HG02840 (cell line): ENCODE data around the gene EXOC3L4.

ENCODE experiments used
- ATAC-seq: cut with Tn5 transposase; IDR thresholded peaks from one replicate; pipeline ENCODE4 v1.9.1; 2021; ENCODE audit warnings: mild to moderate bottlenecking, moderate library complexity, moderate number of reproducible peaks; ENCODE audit not compliant: unreplicated experiment, low FRiP score

EXOC3L4 gene

GRCh38 chr14:103089386-103090335, 4.9 kb upstream of the EXOC3L4 start:
- ATAC-seq: no peak

DNA sequence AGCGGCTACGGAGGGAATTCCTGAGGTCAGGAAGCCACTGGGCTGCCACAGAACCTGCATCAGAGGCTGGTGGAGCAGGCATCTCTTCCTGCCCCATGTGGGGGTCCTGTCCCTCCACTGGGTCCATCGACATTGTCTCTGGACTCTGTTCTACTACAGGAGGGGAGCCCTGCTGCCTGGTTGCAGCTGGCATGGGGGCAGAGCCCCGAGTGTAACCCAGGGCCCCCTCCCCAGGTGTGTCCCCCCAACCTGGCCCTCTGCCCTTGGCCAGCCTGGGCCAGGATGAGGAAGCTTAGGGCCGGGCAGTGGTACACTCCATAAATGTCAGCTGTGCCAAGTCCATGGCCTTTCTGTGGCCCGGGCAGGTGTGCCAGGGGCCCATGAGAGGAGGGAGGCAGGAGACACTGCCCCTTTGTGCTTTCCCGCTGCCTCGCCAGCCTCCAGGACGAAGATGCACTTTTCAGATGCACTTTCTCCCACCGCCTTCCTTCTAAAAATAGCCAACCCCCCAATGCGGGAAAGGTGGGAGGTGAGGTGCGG, 4.0 kb upstream of the EXOC3L4 start:
- no peak for ATAC-seq

DNA sequence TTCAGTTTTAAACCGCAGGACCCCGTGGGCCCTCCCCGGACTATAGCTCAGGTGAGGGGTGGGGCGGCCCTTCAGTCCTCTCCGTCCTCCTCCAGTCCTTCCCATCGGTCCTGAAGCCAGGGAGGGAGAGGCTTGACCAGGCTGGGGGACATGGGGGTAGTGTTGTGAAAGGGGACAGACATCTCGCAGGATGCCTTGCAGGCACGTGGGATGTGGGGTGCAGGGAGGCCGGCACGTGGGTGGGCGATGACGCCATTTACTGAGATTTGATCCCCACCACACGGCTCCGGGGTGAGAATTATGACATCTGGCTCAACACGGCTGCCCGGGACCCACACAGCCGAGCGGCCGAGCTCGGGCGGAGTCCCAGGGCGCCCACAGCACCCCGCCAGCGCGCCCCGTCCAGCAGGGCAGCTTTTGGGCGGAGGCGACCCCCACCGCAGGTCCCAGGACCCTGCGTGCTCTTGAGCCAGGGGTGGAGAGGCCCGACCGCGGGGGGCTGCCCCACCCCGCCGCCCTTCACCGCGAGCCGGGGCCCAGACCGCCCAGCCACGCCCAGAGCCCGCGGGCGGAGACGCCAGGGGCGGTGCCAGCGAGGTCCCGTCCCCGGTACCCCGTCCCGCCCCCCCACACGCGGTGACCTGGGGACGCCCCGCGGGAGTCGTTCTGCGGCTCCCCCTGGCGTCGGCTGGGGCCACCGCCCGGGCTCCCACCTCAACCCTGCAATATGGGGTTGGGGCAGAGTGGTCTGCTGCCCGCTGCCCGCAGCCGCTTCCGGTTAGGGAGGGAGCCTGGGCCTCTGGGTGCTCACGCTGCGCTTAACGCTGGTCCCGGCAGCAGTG, 3.3 kb upstream of the EXOC3L4 start:
- no peak for ATAC-seq

DNA sequence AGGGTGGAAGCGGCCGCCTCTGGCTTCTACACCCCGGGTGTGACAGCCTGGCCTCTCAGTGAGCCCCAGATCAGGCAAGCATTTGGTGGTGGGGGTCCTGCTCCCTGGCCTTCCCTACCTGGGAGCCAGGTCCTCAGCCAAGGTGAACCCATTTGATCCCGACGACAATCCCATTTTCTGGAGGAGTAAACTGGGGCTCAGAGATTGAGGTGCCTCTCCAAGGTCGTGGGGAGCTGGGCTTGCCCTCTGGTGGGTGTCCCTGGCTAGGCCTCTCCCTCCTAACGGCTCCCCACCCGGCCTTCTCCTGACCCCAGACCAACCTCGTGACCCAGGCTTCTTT, 2.7 kb upstream of the EXOC3L4 start:
- ATAC-seq: no peak

GRCh38 chr14:103093856-103094405, 594 bp upstream of the EXOC3L4 start:
- no peak for ATAC-seq

DNA sequence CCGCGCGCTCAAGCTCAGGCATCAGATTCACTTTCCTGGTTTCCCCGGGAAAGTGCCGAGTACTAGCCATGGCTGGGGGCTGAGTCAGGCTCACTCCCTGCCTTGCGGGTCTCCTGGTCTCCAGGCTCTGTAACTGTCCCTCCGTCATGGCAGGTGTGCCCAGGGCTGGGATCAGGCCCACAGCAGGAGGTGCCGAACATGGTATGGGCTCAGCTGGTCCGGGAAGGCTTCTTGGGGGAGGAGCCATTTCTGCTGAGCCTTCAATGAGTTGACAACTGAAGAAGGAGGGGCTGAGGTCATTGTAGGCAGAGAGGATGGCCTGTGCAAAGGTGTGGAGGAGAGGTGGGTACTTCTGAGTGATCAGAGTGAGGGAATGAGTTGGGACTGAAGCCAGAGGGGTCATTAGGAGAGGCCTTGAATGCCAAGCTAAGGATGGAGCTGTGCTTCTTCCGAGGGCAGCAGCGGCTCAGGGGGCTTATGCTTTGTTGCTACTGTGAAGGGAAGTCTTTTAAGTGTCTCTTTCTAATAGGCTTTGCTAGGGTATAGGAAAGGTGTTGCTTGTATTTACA, 769 bp downstream of the EXOC3L4 start:
- ATAC-seq: no peak

- ATAC-seq: no peak
These were observed 1.9 kb downstream of the EXOC3L4 start for GRCh38 chr14:103096387-103096786.

GRCh38 chr14:103097244-103097993, 2.9 kb downstream of the EXOC3L4 start:
- no peak for ATAC-seq

- ATAC-seq: no peak
These were observed 3.8 kb downstream of the EXOC3L4 start for GRCh38 chr14:103097994-103098957.

GRCh38 chr14:103099081-103099732, 4.7 kb downstream of the EXOC3L4 start:
- no peak for ATAC-seq

DNA sequence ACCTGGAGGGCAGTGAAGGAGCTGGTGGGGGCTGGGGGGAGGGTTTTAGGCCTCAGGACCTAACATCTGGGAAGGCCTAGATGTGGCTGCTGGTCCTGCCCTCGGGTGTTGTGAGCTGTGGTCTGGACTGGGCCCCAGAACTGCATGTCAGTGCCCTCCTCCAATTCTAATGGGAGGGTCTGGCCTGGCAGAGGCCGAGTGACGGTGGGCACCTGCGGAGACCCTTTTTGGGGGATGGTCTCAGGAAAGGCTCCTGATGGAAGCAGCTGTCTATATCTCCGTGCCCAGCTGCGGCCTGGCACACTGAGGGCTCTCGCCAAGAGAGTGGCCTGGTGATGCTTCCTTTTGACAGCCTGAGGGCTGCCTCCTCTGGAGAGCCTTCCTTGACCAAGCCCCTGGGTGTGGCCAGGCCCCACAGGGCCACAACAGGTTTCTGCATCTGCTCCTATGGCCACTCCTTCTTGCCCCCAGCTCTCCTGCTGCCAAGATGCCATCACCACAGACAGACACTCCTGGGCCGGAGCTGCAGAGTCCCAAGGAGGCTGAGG, 5.3 kb downstream of the EXOC3L4 start:
- no peak for ATAC-seq

DNA sequence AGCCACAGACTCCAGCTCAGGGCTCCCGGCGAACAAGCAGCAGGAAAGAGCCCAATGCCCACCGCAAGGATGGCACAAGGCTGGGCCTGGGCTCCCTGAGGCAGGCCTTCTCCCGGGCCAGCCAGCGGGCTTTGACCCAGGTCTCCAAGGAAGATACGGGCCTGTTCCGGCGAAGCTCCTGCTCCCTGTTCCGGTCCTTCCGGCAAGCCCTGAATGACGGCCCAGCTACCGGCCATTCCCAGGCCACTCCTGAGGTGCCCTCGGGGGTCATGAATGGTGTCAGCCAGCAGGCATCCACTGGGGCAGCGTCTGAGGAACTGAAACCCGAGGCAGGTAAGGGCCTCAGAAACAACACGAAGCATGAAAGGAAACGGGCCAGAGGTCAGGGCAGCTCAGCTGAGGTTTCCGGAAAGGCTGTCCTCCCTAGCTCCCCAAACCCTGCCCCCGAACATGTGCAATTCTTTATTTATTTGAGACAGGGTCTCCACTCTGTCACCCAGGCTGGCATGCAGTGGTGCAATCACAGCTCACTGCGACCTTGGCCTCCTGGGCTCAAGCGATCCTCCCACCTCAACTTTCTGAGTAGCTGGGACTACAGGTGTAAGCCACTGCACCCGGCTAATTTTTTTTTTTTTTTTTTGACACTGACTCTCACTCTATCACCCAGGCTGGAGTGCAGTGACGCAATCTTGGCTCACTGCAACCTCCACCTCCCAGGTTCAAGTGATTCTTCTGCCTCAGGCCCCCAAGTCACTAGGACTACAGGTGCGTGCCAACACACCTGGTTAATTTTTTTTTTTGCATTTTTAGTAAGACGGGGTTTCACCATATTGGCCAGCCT, 6.0 kb downstream of the EXOC3L4 start:
- ATAC-seq: no peak

GRCh38 chr14:103101257-103101962, 6.9 kb downstream of the EXOC3L4 start:
- ATAC-seq: no peak

DNA sequence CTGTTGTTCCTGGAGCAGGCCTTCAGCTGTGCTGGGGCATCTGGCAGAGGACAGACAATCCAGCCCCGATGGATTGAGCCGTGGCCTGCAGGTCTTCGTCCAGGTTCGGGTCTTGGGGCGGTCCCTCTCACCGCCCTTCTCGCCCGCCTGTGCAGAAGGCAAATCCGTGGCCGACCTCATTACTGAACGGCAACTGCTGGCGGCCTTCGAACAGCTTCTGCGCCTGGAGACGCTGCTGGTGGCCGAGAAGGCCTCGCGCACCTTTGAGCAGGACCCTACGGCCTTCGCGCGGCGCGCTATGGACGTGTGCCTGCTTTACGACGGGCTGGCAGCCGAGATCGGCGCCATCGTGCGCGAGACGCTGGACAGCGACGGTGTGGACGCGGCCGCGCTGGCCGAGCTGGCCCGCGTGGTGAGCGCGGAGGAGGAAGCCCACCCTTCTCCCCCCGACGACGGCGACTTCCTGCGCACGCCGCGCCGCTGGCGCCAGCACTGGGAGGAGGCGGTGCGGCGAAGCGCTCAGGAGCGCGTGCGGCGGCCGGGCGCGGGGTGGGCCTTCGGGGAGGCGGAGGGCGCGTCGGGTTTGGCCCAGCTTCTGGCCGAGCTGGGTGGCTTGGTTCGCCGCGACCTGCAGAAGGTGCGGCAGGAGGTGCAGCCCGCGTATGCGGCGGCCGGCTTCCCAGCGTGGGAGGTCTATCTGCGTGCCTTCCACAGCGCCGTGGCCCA, 7.6 kb downstream of the EXOC3L4 start:
- no peak for ATAC-seq

DNA sequence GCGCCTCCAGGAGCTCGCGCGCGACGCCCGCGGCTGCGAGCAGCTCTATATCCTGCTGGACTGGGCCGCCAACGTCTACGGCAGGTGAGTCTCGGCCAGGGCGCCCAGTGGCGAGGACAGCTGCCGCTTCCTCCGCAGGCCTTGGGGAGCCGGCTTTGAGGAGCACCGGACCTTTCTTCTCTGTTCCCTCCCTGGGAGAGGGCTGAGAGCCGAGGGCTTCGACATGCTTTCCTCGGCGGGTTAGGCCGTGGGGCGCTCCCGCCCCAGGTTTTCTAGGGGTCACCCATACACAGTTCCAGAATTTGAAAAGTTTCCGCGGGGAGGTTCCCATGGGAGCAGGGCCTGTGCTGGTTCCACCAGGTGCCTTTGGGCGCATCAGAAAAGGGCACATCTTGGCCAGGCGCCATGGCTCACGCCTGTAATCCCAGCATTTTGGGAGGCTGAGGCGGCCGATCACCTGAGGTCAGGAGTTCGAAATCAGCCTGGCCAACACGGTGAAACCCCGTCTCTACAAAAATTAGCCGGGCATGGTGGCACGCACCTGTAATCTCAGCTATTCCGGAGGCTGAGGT, 8.2 kb downstream of the EXOC3L4 start:
- no peak for ATAC-seq
